ENCODE data around the gene MAN2A1. TPM values are rescaled to one million over a fixed set of nuclear protein-coding genes. Genes with fewer than 3 reads are reported as not detected.
A peak's percentile ranks its signal among the peaks of the same experiment; 100 is the strongest.

MAN2A1 gene
- total and polyA plus RNA-seq, 2 experiments from 2014 or later = 32.5 to 129 TPM

DNA sequence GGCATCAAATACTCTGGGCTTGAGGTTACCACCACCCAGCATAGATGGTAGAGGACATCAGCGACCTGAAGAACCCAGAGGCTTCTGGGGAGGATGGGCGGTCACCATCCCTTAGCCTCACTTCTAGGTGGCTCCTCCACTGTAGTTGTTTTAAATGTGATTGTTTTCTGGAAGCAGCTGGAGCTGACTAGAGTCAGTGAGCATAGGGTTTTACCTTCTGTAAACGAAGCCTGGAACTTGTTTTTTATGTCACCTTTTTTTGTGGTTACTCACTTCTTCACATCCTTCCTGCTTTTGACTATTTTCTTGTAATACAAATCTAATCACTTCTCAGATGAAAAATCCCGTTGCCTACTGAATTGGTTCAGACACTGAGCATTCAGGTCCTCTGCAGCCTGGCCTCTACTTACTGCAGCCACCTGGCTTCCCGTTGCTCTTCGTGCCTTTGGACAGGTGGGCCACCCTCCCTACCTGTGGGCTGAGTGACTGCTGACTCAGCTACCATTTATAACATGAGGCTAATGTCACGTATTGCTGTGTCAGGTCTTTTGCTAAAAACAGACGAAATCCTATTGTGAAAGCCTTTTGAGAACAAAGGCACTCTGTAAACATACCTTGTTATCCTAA lies 167.8 kb downstream of the MAN2A1 start:
- Mint-ChIP-seq H3K9me3 (no peaks in the 10 kb centered on the region), H3K4me1 (peaks cover 18% of the 10 kb centered on the region; the same call in 2 of the 3 replicates), H3K27me3 (ENCODE audit: insufficient read depth, low read depth, poor library complexity) (no peaks in the 10 kb centered on the region), H3K36me3 (ENCODE audit: low read depth) (peaks cover 47% of the 10 kb centered on the region), H3K4me3 (no peak overlapping the region), H3K27ac (peak overlapping the region; percentile 82; the same call in 1 of the 2 replicates)
- H3K79me2 ChIP-seq (replicated peaks; ENCODE audit: insufficient read depth) = no peaks in the 10 kb centered on the region
- no peak overlapping the region for H2AFZ ChIP-seq
- H3K4me3 ChIP-seq = no peak overlapping the region
- H3K27ac ChIP-seq (ENCODE audit: low read depth) = no peak overlapping the region
- H3F3A ChIP-seq (replicated peaks; ENCODE audit: low read depth) = no peaks in the 10 kb centered on the region
- ATAC-seq = peak; percentile 47
- H3K27me3 ChIP-seq (ENCODE audit: insufficient read depth) = no peaks in the 10 kb centered on the region
- H4K20me1 ChIP-seq (replicated peaks; ENCODE audit: insufficient read depth) = 0 out of 2 replicates have a peak, but pooled peaks cover 2% of the 10 kb centered on the region
- TF ChIP-seq, protein P1, sequence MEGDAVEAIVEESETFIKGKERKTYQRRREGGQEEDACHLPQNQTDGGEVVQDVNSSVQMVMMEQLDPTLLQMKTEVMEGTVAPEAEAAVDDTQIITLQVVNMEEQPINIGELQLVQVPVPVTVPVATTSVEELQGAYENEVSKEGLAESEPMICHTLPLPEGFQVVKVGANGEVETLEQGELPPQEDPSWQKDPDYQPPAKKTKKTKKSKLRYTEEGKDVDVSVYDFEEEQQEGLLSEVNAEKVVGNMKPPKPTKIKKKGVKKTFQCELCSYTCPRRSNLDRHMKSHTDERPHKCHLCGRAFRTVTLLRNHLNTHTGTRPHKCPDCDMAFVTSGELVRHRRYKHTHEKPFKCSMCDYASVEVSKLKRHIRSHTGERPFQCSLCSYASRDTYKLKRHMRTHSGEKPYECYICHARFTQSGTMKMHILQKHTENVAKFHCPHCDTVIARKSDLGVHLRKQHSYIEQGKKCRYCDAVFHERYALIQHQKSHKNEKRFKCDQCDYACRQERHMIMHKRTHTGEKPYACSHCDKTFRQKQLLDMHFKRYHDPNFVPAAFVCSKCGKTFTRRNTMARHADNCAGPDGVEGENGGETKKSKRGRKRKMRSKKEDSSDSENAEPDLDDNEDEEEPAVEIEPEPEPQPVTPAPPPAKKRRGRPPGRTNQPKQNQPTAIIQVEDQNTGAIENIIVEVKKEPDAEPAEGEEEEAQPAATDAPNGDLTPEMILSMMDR (conservative IDR thresholded peaks at IDR 0.05; ENCODE audit: low read depth in 2 of 2) = no peak
- TF ChIP-seq JUNB (IDR thresholded peaks at IDR 0.05; ENCODE audit: unreplicated experiment) = no peak
- H3K36me3 ChIP-seq (ENCODE audit: insufficient read depth) = peaks cover 13% of the 10 kb centered on the region; the same call in 1 of the 2 replicates
- DNase-seq (ENCODE audit: low spot score) = no peak
- H3K4me2 ChIP-seq = no peak overlapping the region
- H3K9me2 ChIP-seq (ENCODE audit: insufficient read depth) = no peaks in the 10 kb centered on the region
- peaks cover 21% of the 10 kb centered on the region; the same call in 1 of the 2 replicates for H3K4me1 ChIP-seq (ENCODE audit: insufficient read depth)

DNA sequence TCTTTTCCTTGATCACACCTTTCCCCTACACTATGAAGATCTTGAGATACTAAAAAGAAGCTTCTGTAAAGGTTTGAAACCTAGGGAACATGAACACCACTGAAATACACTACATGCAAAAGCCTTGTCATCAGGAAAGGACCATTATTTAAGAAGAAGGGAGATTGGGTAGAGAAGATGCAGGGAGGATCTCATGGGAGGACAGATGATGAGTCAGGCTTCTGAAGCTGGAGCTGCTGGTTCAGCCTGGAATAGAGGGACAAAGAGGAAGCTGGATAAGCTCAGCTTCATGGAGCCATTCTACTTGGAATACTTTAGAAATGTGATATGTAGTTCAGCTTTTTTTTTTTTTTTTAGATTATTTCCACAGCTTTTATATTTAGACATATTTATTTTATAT lies 169.8 kb downstream of the MAN2A1 start:
- Histone ChIP-seq H3K27me3 (ENCODE audit: insufficient read depth) (no peaks in the 10 kb centered on the region), H3K79me2 (replicated peaks; ENCODE audit: insufficient read depth) (no peaks in the 10 kb centered on the region), H3K4me3 (no peak overlapping the region), H3F3A (replicated peaks; ENCODE audit: low read depth) (no peaks in the 10 kb centered on the region), H3K4me1 (ENCODE audit: insufficient read depth) (peaks cover 15% of the 10 kb centered on the region; the same call in 1 of the 2 replicates), H3K4me2 (no peak overlapping the region), H2AFZ (no peak overlapping the region), H3K36me3 (ENCODE audit: insufficient read depth) (peaks cover 13% of the 10 kb centered on the region; the same call in 1 of the 2 replicates), H3K9me2 (ENCODE audit: insufficient read depth) (no peaks in the 10 kb centered on the region), H3K27ac (ENCODE audit: low read depth) (no peak overlapping the region), H4K20me1 (replicated peaks; ENCODE audit: insufficient read depth) (no peaks in the 10 kb centered on the region)
- Mint-ChIP-seq H3K4me3 (no peak overlapping the region), H3K4me1 (peaks cover 23% of the 10 kb centered on the region; the same call in 2 of the 3 replicates), H3K27me3 (ENCODE audit: insufficient read depth, low read depth, poor library complexity) (no peaks in the 10 kb centered on the region), H3K9me3 (no peaks in the 10 kb centered on the region), H3K27ac (no peak overlapping the region), H3K36me3 (ENCODE audit: low read depth) (peaks cover 46% of the 10 kb centered on the region)
- ATAC-seq (no peak), DNase-seq (ENCODE audit: low spot score) (no peak)
- TF ChIP-seq CREB1 (CRISPR knock-in tag; IDR thresholded peaks at IDR 0.05; ENCODE audit: low read depth) (no peak), EZH2 (IDR thresholded peaks at IDR 0.05; ENCODE audit: low read depth, unreplicated experiment) (no peak)
- TF ChIP-seq, protein P2, sequence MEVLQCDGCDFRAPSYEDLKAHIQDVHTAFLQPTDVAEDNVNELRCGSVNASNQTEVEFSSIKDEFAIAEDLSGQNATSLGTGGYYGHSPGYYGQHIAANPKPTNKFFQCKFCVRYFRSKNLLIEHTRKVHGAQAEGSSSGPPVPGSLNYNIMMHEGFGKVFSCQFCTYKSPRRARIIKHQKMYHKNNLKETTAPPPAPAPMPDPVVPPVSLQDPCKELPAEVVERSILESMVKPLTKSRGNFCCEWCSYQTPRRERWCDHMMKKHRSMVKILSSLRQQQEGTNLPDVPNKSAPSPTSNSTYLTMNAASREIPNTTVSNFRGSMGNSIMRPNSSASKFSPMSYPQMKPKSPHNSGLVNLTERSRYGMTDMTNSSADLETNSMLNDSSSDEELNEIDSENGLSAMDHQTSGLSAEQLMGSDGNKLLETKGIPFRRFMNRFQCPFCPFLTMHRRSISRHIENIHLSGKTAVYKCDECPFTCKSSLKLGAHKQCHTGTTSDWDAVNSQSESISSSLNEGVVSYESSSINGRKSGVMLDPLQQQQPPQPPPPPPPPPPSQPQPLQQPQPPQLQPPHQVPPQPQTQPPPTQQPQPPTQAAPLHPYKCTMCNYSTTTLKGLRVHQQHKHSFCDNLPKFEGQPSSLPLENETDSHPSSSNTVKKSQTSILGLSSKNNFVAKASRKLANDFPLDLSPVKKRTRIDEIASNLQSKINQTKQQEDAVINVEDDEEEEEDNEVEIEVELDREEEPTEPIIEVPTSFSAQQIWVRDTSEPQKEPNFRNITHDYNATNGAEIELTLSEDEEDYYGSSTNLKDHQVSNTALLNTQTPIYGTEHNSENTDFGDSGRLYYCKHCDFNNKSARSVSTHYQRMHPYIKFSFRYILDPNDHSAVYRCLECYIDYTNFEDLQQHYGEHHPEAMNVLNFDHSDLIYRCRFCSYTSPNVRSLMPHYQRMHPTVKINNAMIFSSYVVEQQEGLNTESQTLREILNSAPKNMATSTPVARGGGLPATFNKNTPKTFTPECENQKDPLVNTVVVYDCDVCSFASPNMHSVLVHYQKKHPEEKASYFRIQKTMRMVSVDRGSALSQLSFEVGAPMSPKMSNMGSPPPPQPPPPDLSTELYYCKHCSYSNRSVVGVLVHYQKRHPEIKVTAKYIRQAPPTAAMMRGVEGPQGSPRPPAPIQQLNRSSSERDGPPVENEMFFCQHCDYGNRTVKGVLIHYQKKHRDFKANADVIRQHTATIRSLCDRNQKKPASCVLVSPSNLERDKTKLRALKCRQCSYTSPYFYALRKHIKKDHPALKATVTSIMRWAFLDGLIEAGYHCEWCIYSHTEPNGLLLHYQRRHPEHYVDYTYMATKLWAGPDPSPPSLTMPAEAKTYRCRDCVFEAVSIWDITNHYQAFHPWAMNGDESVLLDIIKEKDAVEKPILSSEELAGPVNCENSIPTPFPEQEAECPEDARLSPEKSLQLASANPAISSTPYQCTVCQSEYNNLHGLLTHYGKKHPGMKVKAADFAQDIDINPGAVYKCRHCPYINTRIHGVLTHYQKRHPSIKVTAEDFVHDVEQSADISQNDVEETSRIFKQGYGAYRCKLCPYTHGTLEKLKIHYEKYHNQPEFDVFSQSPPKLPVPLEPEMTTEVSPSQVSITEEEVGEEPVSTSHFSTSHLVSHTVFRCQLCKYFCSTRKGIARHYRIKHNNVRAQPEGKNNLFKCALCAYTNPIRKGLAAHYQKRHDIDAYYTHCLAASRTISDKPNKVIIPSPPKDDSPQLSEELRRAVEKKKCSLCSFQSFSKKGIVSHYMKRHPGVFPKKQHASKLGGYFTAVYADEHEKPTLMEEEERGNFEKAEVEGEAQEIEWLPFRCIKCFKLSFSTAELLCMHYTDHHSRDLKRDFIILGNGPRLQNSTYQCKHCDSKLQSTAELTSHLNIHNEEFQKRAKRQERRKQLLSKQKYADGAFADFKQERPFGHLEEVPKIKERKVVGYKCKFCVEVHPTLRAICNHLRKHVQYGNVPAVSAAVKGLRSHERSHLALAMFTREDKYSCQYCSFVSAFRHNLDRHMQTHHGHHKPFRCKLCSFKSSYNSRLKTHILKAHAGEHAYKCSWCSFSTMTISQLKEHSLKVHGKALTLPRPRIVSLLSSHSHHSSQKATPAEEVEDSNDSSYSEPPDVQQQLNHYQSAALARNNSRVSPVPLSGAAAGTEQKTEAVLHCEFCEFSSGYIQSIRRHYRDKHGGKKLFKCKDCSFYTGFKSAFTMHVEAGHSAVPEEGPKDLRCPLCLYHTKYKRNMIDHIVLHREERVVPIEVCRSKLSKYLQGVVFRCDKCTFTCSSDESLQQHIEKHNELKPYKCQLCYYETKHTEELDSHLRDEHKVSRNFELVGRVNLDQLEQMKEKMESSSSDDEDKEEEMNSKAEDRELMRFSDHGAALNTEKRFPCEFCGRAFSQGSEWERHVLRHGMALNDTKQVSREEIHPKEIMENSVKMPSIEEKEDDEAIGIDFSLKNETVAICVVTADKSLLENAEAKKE (CRISPR knock-in tag; IDR thresholded peaks at IDR 0.05) = no peak
- TF ChIP-seq, protein P3, sequence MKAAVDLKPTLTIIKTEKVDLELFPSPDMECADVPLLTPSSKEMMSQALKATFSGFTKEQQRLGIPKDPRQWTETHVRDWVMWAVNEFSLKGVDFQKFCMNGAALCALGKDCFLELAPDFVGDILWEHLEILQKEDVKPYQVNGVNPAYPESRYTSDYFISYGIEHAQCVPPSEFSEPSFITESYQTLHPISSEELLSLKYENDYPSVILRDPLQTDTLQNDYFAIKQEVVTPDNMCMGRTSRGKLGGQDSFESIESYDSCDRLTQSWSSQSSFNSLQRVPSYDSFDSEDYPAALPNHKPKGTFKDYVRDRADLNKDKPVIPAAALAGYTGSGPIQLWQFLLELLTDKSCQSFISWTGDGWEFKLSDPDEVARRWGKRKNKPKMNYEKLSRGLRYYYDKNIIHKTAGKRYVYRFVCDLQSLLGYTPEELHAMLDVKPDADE (IDR thresholded peaks at IDR 0.05) = no peak
- TF ChIP-seq, protein P4, sequence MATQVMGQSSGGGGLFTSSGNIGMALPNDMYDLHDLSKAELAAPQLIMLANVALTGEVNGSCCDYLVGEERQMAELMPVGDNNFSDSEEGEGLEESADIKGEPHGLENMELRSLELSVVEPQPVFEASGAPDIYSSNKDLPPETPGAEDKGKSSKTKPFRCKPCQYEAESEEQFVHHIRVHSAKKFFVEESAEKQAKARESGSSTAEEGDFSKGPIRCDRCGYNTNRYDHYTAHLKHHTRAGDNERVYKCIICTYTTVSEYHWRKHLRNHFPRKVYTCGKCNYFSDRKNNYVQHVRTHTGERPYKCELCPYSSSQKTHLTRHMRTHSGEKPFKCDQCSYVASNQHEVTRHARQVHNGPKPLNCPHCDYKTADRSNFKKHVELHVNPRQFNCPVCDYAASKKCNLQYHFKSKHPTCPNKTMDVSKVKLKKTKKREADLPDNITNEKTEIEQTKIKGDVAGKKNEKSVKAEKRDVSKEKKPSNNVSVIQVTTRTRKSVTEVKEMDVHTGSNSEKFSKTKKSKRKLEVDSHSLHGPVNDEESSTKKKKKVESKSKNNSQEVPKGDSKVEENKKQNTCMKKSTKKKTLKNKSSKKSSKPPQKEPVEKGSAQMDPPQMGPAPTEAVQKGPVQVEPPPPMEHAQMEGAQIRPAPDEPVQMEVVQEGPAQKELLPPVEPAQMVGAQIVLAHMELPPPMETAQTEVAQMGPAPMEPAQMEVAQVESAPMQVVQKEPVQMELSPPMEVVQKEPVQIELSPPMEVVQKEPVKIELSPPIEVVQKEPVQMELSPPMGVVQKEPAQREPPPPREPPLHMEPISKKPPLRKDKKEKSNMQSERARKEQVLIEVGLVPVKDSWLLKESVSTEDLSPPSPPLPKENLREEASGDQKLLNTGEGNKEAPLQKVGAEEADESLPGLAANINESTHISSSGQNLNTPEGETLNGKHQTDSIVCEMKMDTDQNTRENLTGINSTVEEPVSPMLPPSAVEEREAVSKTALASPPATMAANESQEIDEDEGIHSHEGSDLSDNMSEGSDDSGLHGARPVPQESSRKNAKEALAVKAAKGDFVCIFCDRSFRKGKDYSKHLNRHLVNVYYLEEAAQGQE (IDR thresholded peaks at IDR 0.05; ENCODE audit: unreplicated experiment) = no peak
